Measurements from ENCODE around the gene TUBA1C. TPM values are rescaled to one million over a fixed set of nuclear protein-coding genes. Genes with fewer than 3 reads are reported as not detected.

Gene TUBA1C
- total RNA-seq = 39.5 TPM
- long read RNA-seq, partial matches to known transcripts = 4 of 11 reads
- long read RNA-seq, other reads (novel, unspliced or antisense) = 2 of 11 reads

GRCh38 chr12:49264873-49265792 is at the start of gene TUBA1C:
Gene TUBA1C (plus strand): TSS chr12:49265082. CDS start chr12:49265182, 100 bp downstream.
- intact Hi-C loops (cut with DNase I) = no loop called here
- DNase-seq (ENCODE audit: low spot score) = peak; percentile 95

DNA sequence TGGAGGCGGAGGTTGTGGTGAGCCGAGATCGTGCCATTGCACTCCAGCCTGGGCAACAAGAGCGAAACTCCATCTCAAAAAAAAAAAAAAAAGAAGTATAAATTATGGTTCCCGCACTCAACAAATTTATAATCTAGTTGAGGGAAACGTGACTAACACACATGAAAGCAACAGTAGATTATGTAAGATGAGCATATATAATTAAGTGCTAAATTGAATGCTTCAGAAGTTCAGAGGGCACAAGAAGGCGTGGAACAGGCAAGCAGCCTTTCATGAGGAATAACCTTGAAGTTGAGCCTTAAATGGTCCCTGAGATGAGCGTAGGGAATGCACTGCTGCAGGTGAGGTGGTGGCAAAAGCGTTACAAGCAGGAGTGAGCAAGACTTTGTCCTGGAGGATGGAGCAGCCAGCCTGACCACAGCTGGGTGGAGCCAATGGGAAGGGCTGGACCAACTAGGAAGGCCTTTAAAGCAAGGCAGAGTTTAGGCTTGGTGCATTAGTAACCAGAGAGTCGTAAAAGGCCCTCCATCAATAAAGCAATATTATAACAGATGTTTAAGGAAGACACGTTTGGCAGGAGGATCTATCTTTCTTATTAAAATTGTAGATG is 45.4 kb upstream of the TUBA1C start:
- no peak for DNase-seq (ENCODE audit: low spot score)
- intact Hi-C loops (cut with DNase I) = no loop called here

- no peak for DNase-seq (ENCODE audit: low spot score)
- intact Hi-C loops (cut with DNase I) = no loop called here
Observed at GRCh38 chr12:49220972-49221371, 43.9 kb upstream of the TUBA1C start.

DNA sequence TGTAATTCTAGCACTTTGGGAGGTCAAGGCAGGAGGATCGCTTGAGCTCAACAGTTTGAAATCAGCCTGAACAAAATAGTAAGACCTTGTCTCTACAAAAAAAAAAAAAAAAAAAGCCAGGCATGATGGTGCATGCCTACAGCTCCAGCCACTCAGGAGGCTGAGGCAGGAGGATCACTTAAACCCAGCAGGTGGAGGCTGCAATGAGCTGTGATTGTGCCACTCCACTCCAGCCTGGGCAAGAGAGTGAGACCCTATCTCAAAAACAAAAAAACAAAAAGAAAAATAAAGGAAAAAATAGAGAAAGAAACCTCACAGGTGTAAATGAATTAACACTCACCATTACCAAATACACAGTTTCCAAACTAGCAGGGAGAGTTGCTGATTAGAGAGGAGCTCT is 41.8 kb upstream of the TUBA1C start:
- no peak for DNase-seq (ENCODE audit: low spot score)
- intact Hi-C loops (cut with DNase I) = no loop called here

DNA sequence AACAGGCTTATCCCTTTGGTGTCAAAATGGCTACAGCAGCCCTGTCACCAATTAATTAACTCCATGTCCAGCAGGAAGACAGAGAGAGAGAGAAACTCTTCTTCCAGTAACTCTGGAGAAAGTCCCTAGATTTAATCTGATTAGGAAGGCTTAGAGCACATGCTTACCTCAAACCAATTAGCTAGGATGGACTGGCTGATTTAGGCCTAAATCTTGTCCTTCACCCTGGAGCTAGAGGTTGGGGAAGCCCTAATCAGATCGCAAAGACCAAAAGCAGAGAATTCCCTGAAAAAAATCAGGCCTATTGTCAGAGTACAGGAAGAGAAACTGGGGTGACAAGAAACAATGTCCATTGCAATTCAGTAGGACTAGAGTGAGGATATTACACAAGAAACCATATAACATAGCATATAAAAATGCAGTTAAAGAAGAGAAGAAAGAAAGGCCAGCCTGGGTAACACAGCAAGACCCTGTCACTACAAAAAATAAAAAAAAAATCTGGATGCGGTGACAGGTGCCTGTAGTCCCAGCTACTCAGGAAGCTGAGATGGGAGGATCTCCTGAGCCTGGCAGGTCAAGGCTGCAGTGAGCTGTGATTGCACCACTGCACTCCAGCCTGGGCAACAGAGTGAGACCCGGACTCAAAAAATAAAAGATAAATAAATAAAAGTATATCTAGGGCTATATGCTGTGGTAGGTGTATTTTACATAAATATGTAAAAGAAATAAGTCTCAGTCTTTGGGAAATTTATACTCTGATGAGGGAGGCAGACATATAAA is 41.1 kb upstream of the TUBA1C start:
- intact Hi-C loops (cut with DNase I) = no loop called here
- DNase-seq (ENCODE audit: low spot score) = no peak

DNA sequence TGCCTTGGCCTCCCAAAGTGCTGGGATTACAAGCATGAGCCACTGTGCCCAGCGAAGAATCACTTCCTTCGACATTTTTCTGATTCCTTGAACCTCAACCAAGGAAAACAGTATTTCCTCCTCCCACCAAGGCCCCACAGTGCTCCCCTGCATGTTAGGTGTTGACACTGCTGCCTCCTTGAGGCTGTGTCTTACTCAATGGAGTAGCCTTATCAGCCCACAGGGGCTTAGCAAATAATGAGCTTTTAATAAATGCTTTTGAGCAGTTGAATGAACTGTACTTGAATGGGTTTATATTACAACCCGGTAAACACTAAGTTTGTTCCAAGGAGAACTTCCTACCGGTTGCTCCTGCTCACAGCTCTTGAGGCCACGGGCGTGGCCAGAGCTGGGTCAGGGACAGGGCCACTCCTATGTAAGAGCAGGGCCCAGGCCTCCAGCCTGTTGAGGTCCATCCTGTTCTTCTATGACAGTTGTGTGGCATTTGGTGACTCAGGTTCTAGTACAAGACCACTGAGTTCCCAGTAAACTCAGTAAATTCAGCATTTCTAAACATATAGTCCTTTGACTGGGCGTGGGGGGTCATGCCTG is 39.2 kb upstream of the TUBA1C start:
- DNase-seq (ENCODE audit: low spot score) = no peak
- intact Hi-C loops (cut with DNase I) = no loop called here

DNA sequence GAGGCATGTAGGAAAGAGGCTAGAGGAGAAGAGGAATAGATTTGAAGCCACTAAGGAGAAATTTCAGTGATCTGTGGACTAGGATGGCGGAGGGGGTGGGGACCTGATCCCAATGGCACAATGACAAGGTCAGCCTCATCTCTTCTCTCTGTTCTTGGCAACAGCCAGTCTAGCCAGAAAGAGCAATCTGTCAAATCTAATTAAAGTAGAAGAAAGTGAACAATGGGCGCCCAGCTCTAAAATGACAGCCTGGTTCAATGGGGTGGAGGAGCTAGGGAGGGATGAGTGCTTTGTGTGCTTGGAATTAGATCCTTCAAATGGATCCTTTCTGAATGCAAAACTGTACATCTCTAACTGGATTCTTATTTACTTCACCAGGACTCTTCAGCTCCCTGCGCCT is 37.2 kb upstream of the TUBA1C start:
- DNase-seq (ENCODE audit: low spot score) = no peak
- intact Hi-C loops (cut with DNase I) = no loop called here

- intact Hi-C loops (cut with DNase I) = no loop called here
- no peak for DNase-seq (ENCODE audit: low spot score)
Observed at GRCh38 chr12:49228653-49229052, 36.2 kb upstream of the TUBA1C start.

GRCh38 chr12:49230176-49230804 is 34.6 kb upstream of the TUBA1C start:
- intact Hi-C loops (cut with DNase I) = no loop called here

DNA sequence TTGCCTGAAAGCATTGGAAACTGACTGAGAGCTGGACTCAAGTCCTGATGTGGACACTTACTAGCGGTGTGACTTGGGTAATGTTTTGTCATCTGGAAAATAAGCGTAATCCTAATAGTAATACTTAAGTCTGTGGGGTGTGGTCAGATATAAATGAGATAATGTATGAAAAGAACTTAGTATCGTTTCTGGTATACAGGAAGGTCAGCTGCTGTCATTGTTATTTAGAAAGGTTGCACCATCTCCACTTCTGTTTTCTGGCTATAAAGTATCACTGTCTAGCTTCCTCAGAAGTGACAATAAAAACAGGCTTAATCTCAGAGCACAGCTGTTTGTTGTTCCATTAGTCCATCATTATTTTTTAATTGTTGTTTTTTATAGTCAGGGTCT is 34.1 kb upstream of the TUBA1C start:
- no peak for DNase-seq (ENCODE audit: low spot score)
- intact Hi-C loops (cut with DNase I) = no loop called here

More at GRCh38 chr12:49230176-49230804, 34.6 kb upstream of the TUBA1C start:
- no peak for DNase-seq (ENCODE audit: low spot score)

DNA sequence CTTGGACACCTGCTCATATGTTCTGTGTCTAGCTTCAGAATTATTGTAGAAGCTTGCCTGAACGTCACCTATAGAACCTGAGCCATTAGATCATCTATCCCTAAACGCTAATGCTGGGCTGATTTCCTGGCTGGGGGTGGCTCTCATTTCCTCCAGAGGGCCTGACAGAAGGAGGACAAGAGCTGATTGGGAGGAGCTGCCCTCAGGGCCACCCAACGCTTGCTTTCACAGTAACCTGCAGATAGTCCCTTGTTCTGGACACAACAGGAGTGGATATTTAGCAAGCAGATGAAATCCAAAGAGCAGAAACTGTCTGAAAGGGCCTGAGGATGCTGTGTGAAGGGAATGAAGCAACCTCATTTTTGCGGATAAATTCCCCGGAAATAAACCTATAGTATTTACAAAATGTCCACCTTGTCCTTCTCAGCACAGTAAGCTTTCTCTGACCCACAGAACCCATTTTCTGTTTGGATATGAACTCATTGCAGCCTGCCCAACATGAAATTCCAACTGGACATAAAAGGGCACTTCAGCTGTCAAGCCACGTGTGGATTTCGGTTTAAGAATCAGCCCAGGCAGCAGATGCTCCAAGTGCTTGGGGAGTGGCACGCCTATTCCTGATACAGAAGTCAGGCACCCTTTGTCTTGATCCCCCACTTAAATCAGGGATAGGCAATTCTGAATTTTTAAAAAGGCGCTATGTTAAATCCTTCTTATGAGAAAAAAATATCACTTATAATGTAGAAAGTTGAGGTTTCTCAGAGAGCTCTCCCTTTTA is 32.8 kb upstream of the TUBA1C start:
- intact Hi-C loops (cut with DNase I) = no loop called here
- DNase-seq (ENCODE audit: low spot score) = no peak

GRCh38 chr12:49232940-49233841 is 31.7 kb upstream of the TUBA1C start:
- DNase-seq (ENCODE audit: low spot score) = peak; percentile 83
- intact Hi-C loops (cut with DNase I) = no loop called here

- DNase-seq (ENCODE audit: low spot score) = peak; percentile 94
- intact Hi-C loops (cut with DNase I) = loop anchor here (1.0 to 2.0 kb wide), 4 partner anchors 19 to 169 kb away; no protein-coding TSS in a partner anchor
Observed at GRCh38 chr12:49233842-49234526, 30.9 kb upstream of the TUBA1C start.

DNA sequence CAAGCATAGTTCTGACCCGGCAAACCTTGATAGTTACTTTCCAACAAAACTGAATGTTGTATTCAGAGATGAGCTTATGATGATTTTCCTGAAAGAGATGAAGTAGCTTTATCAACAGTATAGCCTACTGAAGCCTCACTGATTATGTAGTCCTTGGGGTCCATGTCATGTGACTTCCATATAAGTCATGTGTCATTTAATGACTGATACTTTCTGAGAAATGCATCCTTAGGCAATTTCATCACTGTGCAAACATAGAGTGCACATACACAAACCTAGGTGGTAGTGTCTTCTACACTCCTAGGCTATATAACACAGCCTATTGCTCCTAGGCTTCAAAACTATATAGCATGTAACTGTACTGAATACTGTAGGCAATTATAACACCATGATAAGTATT is 28.5 kb upstream of the TUBA1C start:
- no peak for DNase-seq (ENCODE audit: low spot score)
- intact Hi-C loops (cut with DNase I) = no loop called here

GRCh38 chr12:49243631-49244030 is 21.3 kb upstream of the TUBA1C start:
- intact Hi-C loops (cut with DNase I) = no loop called here
- no peak for DNase-seq (ENCODE audit: low spot score)

DNA sequence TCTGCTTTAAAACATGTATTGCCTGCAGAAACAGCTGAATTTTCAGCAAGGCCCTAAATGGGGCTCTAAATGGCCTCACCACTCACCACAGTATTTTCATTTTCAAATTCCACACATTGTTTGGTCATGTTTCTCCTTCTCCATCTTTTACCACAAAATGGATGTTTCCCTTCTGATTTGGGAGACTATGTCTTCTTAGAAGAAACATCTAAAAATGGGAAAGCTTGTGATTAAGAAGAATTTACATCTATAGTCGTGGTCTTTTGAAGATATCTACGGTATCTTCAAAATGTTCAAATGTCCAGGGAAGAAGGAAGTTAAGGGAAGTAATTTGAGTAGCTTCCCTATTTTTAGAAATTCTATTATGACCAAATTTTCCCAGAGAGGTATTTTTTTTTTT is 20.7 kb upstream of the TUBA1C start:
- intact Hi-C loops (cut with DNase I) = no loop called here

GRCh38 chr12:49251357-49251756 is 13.5 kb upstream of the TUBA1C start:
- DNase-seq (ENCODE audit: low spot score) = no peak
- intact Hi-C loops (cut with DNase I) = no loop called here

More for the DNA sequence above, 20.7 kb upstream of the TUBA1C start:
- no peak for DNase-seq (ENCODE audit: low spot score)

Measured in cardiac septum (tissue), 1 donor.